ENCODE data around the gene P4HA1.

P4HA1 gene

DNA sequence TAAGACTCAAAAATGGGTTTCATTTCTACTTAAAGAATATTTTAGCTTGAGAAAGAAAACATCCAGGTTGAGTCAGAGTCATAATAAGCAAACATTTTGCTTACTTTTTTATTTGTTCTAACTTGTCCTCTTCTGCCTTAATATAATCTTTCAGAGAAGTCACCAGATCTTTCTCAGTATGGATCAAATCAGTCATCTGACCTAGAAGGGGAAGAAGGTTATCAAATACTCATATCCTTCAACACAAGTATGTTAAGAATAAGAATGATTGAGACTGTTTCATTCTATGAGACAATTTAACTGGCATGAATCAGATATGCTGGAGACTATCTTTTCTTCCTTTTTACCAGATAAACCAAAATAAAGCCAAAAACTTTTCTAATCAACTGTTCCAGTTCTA lies 23.0 kb downstream of the P4HA1 start:
- Histone ChIP-seq H3K4me1 (ENCODE audit: control insufficient read depth, insufficient read depth, low read length, poor library complexity, severe bottlenecking) (no peaks in the 10 kb centered on the region), H3K9me3 (ENCODE audit: control insufficient read depth, low read length) (no peaks in the 10 kb centered on the region), H3K27ac (ENCODE audit: low read depth, low read length, severe bottlenecking) (no peak overlapping the region), H3K4me3 (ENCODE audit: extremely low read depth, insufficient read depth, low read length, poor library complexity, severe bottlenecking) (no peak overlapping the region), H3K36me3 (ENCODE audit: control insufficient read depth, insufficient read depth, low read length) (peaks cover 28% of the 10 kb centered on the region)

DNA sequence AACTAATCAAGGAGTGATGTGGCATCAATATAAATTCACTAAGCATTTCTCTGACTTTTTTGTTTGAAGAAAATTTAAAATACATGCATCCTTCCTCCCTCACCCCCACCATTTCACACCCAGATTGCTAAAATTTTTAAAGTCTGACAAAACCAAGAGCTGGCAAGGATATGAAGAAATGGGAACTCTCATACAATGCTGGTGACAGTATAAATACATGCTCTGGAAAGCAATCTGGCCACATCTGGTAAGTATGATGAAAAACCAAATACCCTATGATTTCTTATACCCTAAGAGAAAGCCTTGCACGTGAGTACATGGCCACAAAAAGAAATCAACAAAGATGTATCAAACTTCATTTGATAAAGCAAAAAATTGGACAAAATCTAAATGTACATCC lies 31.2 kb downstream of the P4HA1 start:
- H3K4me3 ChIP-seq (ENCODE audit: extremely low read depth, insufficient read depth, low read length, poor library complexity, severe bottlenecking), result no peak overlapping the region
- H3K4me1 ChIP-seq (ENCODE audit: control insufficient read depth, insufficient read depth, low read length, poor library complexity, severe bottlenecking), result no peaks in the 10 kb centered on the region
- no peak overlapping the region for H3K27ac ChIP-seq (ENCODE audit: low read depth, low read length, severe bottlenecking)
- no peaks in the 10 kb centered on the region for H3K9me3 ChIP-seq (ENCODE audit: control insufficient read depth, low read length)
- H3K36me3 ChIP-seq (ENCODE audit: control insufficient read depth, insufficient read depth, low read length), result peaks cover 57% of the 10 kb centered on the region
- WGBS, 2 experiments (ENCODE audit: insufficient coverage in 2 of 2), result no CpG with 5 or more reads among the region's 1 CpG

DNA sequence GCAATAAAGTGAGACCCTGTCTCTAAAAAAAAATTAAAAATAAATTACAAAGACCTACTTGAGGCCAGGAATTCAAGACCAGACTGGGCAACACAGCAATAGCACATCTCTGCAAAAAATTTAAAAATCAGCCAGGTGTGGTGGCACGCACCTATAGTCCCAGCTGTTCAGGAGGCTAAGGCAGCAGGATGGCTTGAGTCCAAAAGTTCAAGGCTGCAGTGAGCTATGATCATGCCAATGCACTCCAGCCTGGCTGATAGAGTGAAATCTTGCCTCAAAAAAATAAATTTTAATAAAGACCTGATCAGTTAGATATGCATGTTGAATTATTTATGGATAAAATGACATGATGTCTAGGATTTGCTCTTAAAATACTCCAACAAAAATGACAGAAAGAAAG lies 34.9 kb downstream of the P4HA1 start:
- WGBS, 2 experiments (ENCODE audit: insufficient coverage in 2 of 2), result 89 to 92% methylated on average over 1 of the region's 1 CpG
- no peaks in the 10 kb centered on the region for H3K9me3 ChIP-seq (ENCODE audit: control insufficient read depth, low read length)
- H3K4me3 ChIP-seq (ENCODE audit: extremely low read depth, insufficient read depth, low read length, poor library complexity, severe bottlenecking), result no peak overlapping the region
- no peak overlapping the region for H3K27ac ChIP-seq (ENCODE audit: low read depth, low read length, severe bottlenecking)
- H3K36me3 ChIP-seq (ENCODE audit: control insufficient read depth, insufficient read depth, low read length), result peaks cover 57% of the 10 kb centered on the region
- H3K4me1 ChIP-seq (ENCODE audit: control insufficient read depth, insufficient read depth, low read length, poor library complexity, severe bottlenecking), result no peaks in the 10 kb centered on the region

DNA sequence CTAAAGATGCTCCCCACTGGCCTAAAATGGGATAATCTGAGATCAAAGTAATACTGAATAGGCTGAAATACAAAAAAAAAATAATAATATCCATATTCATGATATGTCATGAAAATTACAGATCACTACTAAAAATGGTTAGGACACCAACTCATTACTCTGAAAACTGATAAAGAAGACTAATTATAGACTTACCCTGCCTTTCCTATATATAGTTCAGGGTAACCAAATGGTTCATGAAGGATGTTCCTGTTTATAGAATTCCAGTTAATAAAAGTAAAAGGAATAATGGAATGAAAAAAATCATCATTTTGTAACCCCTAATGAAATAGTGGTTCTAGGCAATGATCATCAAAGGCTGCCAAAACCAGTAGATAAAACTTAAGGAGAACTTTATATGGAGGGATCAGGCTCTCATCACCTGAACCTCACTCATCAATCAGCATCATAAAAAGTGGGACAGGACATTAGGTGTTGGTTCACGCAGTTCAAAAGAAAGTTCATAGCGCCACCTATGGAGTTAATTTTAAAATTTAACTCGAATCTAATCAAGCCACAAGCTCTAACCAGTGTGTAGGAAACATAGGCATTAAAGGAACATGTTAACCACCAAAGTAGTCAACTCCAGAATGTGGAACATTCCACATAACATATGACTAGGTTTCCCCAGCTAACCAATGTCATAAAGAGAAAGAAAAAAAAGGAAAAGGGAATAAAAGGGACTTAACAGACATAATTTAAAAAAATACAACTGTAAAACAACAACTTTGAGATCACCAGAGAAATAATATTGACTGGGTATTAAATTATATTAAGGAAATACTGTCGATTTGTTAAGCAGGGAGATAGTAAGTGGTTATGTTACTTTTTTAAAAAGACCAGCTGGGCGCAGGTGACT lies 35.7 kb downstream of the P4HA1 start:
- Histone ChIP-seq H3K27ac (ENCODE audit: low read depth, low read length, severe bottlenecking) (no peak overlapping the region), H3K4me3 (ENCODE audit: extremely low read depth, insufficient read depth, low read length, poor library complexity, severe bottlenecking) (no peak overlapping the region), H3K4me1 (ENCODE audit: control insufficient read depth, insufficient read depth, low read length, poor library complexity, severe bottlenecking) (no peaks in the 10 kb centered on the region), H3K9me3 (ENCODE audit: control insufficient read depth, low read length) (no peaks in the 10 kb centered on the region), H3K36me3 (ENCODE audit: control insufficient read depth, insufficient read depth, low read length) (peaks cover 52% of the 10 kb centered on the region)
- 0 to 81% methylated on average over 1 to 2 of the region's 5 CpGs for WGBS, 2 experiments (ENCODE audit: insufficient coverage in 2 of 2)

DNA sequence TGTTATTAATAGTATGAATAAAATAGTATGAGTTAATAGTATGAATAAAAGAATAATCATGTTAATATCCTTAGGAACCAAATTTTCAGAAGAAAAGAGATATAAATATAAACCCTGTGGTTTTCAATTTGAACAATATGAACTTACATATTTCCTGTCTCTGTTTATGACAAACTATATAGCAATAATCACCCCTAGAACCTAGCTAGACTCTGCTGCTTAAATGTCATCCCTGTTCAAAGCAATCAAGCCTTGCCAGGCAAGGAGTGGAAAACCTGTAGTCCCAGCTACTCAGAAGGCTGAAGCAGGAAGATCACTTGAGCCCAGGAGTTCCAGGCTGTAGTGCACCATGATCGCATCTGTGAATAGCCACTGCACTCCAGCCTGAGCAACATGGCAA lies 36.5 kb downstream of the P4HA1 start:
- Histone ChIP-seq H3K4me1 (ENCODE audit: control insufficient read depth, insufficient read depth, low read length, poor library complexity, severe bottlenecking) (no peaks in the 10 kb centered on the region), H3K36me3 (ENCODE audit: control insufficient read depth, insufficient read depth, low read length) (peaks cover 48% of the 10 kb centered on the region), H3K27ac (ENCODE audit: low read depth, low read length, severe bottlenecking) (no peak overlapping the region), H3K4me3 (ENCODE audit: extremely low read depth, insufficient read depth, low read length, poor library complexity, severe bottlenecking) (no peak overlapping the region), H3K9me3 (ENCODE audit: control insufficient read depth, low read length) (no peaks in the 10 kb centered on the region)
- WGBS, 2 experiments (ENCODE audit: insufficient coverage in 2 of 2), result 100% methylated on average over 1 of the region's 1 CpG

DNA sequence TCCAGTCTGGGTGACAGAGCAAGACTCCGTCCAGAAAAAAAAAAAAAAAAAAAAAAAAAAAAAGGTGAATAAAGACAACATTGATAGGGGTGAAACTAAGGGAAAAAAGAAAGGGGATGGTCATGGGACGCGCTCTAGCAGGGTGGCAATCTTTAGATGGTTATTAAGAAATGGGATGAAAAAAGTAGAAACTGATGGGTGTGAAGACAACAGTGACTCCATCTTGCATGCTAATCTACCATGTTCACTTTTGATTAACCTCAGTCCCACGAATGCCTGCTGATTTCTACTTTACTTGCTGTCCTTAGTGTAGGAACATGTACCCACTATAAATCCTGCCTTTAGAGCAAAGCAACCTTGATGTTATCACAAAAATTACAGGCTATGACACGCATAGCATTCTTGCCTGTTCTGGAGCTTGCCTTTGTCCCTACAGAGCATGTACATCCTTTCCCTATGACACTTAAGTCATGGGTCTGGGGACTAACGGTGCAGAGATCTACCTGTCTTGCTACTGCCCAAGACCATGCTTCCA lies 38.5 kb downstream of the P4HA1 start:
- Histone ChIP-seq H3K4me1 (ENCODE audit: control insufficient read depth, insufficient read depth, low read length, poor library complexity, severe bottlenecking) (no peaks in the 10 kb centered on the region), H3K4me3 (ENCODE audit: extremely low read depth, insufficient read depth, low read length, poor library complexity, severe bottlenecking) (no peak overlapping the region), H3K36me3 (ENCODE audit: control insufficient read depth, insufficient read depth, low read length) (peaks cover 44% of the 10 kb centered on the region), H3K9me3 (ENCODE audit: control insufficient read depth, low read length) (no peaks in the 10 kb centered on the region), H3K27ac (ENCODE audit: low read depth, low read length, severe bottlenecking) (no peak overlapping the region)
- 96 to 100% methylated on average over 5 of the region's 6 CpGs for WGBS, 2 experiments (ENCODE audit: insufficient coverage in 2 of 2)

DNA sequence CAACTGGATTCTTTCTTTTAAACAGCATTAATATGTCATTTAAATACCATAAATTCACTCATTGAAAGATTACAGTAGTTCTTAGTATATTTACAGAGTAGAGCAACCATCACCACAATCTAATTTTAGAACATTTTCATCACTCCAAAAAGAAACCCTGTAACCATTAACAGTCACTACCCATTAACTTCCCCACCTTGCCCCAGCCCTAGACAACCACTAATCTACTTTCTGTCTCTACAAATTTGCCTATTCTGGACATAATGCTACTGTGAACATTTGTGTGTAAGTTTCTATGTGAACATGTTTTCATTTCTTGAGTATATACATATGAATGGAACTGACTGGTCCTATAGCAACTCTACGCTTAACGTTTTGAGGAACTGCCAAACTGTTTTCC lies 42.4 kb downstream of the P4HA1 start:
- Histone ChIP-seq H3K36me3 (ENCODE audit: control insufficient read depth, insufficient read depth, low read length) (peaks cover 59% of the 10 kb centered on the region), H3K4me3 (ENCODE audit: extremely low read depth, insufficient read depth, low read length, poor library complexity, severe bottlenecking) (no peak overlapping the region)
- 100% methylated on average over 1 to 2 of the region's 2 CpGs for WGBS, 2 experiments (ENCODE audit: insufficient coverage in 2 of 2)

DNA sequence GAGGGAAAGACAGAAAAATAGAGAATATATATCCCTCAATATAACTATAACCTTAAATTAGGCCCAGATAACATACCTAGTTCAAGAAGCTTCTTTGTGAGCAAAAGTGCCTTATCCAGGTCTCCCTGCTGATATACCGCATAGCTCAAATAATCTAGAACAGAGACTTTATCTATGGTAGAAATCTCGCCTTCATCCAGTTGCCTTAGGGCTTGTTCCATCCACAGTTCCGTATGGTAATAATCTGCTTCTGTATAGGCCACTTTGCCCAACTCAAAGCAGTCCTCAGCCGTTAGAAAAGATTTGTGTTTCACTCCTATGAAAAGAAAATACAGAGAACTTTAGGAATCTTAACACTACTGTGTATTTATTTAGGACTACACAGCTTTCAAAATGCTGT lies 43.4 kb downstream of the P4HA1 start:
- WGBS, 2 experiments (ENCODE audit: insufficient coverage in 2 of 2), result 96 to 100% methylated on average over 3 of the region's 4 CpGs
- Histone ChIP-seq H3K4me3 (ENCODE audit: extremely low read depth, insufficient read depth, low read length, poor library complexity, severe bottlenecking) (no peak overlapping the region), H3K36me3 (ENCODE audit: control insufficient read depth, insufficient read depth, low read length) (peaks cover 52% of the 10 kb centered on the region), H3K4me1 (ENCODE audit: control insufficient read depth, insufficient read depth, low read length, poor library complexity, severe bottlenecking) (no peaks in the 10 kb centered on the region), H3K9me3 (ENCODE audit: control insufficient read depth, low read length) (no peaks in the 10 kb centered on the region), H3K27ac (ENCODE audit: low read depth, low read length, severe bottlenecking) (no peak overlapping the region)

More for the DNA sequence above, 42.4 kb downstream of the P4HA1 start:
- Histone ChIP-seq H3K4me1 (ENCODE audit: control insufficient read depth, insufficient read depth, low read length, poor library complexity, severe bottlenecking) (no peaks in the 10 kb centered on the region), H3K9me3 (ENCODE audit: control insufficient read depth, low read length) (no peaks in the 10 kb centered on the region), H3K27ac (ENCODE audit: low read depth, low read length, severe bottlenecking) (no peak overlapping the region)

DNA sequence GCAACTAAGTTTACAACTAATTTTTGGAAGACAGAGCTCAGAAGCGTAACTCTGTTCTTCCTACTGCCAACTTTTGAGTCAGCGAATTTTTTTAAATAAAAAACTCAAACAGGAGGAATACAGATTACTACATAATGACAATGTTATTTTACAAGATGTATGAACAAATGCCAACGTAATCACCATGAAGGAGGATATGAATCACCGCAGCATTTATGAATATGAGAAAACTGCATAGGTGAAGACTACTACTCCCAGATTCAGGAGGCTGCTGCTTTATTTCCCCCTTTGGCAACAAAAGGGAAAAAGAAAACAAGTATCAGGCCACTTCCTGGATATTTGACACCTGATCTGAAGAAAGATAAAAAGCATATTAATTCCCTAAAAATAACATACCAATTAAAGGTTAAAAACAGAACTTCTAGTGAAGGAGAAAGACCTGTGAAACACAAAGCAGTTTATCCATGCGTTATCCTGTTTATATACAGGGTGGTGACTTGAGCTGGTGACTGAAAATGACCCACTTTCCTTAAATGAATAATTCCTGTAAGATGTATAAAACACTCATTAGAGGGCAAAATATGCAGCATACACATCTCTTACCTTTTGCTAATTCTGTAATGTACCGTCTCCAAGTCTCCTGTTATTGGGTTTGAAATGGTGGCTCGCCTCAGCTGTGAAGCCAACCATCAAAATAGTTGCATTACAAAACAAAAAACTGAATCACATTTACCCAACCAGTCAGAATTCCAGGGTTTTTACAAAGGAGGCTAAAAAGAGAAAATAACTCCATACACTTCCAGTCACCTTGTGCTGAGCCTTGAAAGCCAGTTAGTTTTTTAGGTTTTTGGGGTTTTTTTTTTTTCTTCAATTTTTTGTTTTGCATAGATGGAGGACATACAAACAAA lies 52.0 kb downstream of the P4HA1 start:
- Histone ChIP-seq H3K27ac (ENCODE audit: low read depth, low read length, severe bottlenecking) (no peak overlapping the region), H3K36me3 (ENCODE audit: control insufficient read depth, insufficient read depth, low read length) (peaks cover 38% of the 10 kb centered on the region), H3K4me1 (ENCODE audit: control insufficient read depth, insufficient read depth, low read length, poor library complexity, severe bottlenecking) (peaks cover 9% of the 10 kb centered on the region), H3K9me3 (ENCODE audit: control insufficient read depth, low read length) (no peaks in the 10 kb centered on the region), H3K4me3 (ENCODE audit: extremely low read depth, insufficient read depth, low read length, poor library complexity, severe bottlenecking) (no peak overlapping the region)
- 67% methylated on average over 1 of the region's 7 CpGs; no CpG with 5 or more reads in 1 of the 2 experiments for WGBS, 2 experiments (ENCODE audit: insufficient coverage in 2 of 2)

DNA sequence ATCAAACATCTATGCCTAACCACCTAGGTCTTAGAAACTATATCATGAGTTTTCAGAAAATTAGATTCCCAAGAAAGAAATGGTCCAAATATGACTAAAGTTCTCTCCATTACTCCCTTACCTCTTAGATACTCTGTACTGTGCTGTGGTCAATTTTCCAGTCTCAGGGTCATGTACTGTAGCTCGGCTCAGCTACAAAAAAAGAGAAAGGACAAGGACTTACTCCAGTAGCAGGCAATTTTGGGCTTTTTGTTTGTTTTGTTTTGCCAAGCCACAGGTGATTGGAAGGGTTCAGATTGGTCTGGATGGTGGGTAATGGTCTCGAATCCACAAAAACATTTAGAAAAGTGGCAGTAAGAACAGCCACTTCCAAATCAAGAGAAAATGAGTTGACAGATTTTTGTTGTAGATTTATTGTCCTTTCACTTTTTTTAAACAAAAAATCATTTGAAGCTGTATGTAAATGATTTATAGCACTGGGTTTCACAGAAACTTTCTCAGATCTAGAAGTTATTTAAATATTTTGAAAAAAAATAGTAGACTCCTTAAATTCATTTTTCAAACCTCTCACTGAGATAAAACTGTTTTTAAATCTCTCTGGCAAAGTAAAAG lies 52.8 kb downstream of the P4HA1 start:
- Histone ChIP-seq H3K4me3 (ENCODE audit: extremely low read depth, insufficient read depth, low read length, poor library complexity, severe bottlenecking) (no peak overlapping the region), H3K9me3 (ENCODE audit: control insufficient read depth, low read length) (no peaks in the 10 kb centered on the region), H3K27ac (ENCODE audit: low read depth, low read length, severe bottlenecking) (no peak overlapping the region), H3K36me3 (ENCODE audit: control insufficient read depth, insufficient read depth, low read length) (peaks cover 46% of the 10 kb centered on the region), H3K4me1 (ENCODE audit: control insufficient read depth, insufficient read depth, low read length, poor library complexity, severe bottlenecking) (peaks cover 9% of the 10 kb centered on the region)
- WGBS, 2 experiments (ENCODE audit: insufficient coverage in 2 of 2), result 71 to 89% methylated on average over 1 of the region's 2 CpGs

All from mesodermal cell (in vitro differentiated cells).